ENCODE measurements around the gene GPX6.

The GPX6 gene

GRCh38 chr6:28486988-28487742 is 28.4 kb downstream of the GPX6 start:
- TF ChIP-seq YY1 (IDR thresholded peaks at IDR 0.05; ENCODE audit: low read depth) (no peak), USF1 (IDR thresholded peaks at IDR 0.05) (no peak), FOXM1 (IDR thresholded peaks at IDR 0.05; ENCODE audit: borderline replicate concordance, low read depth) (no peak), EP300 (IDR thresholded peaks at IDR 0.05; ENCODE audit: borderline replicate concordance) (no peak), CEBPB (IDR thresholded peaks at IDR 0.05) (no peak), NFIC (IDR thresholded peaks at IDR 0.05) (no peak), RAD21 (IDR thresholded peaks at IDR 0.05; ENCODE audit: low read depth) (no peak), REST (IDR thresholded peaks at IDR 0.05; ENCODE audit: low read depth) (no peak), TEAD4 (IDR thresholded peaks at IDR 0.05) (no peak), CREB1 (IDR thresholded peaks at IDR 0.05; ENCODE audit: low read depth) (no peak), MAX (IDR thresholded peaks at IDR 0.05) (no peak), EGR1 (IDR thresholded peaks at IDR 0.05) (no peak), TCF12 (IDR thresholded peaks at IDR 0.05; ENCODE audit: low read depth) (no peak), ZBTB7A (IDR thresholded peaks at IDR 0.05; ENCODE audit: low read depth) (no peak), TAF1 (IDR thresholded peaks at IDR 0.05; ENCODE audit: low read depth) (no peak)

- TF ChIP-seq RAD21 (IDR thresholded peaks at IDR 0.05; ENCODE audit: low read depth) (no peak), EGR1 (IDR thresholded peaks at IDR 0.05) (no peak), REST (IDR thresholded peaks at IDR 0.05; ENCODE audit: low read depth) (no peak), CEBPB (IDR thresholded peaks at IDR 0.05) (no peak)
Observed at GRCh38 chr6:28486533-28486932, 29.1 kb downstream of the GPX6 start.

GRCh38 chr6:28485482-28485881 is 30.1 kb downstream of the GPX6 start:
- no peak for TF ChIP-seq YY1 (IDR thresholded peaks at IDR 0.05; ENCODE audit: low read depth)
- TF ChIP-seq NFIC (IDR thresholded peaks at IDR 0.05), result no peak
- TF ChIP-seq EP300 (IDR thresholded peaks at IDR 0.05; ENCODE audit: borderline replicate concordance), result no peak
- no peak for TF ChIP-seq TEAD4 (IDR thresholded peaks at IDR 0.05)
- no peak for TF ChIP-seq USF1 (IDR thresholded peaks at IDR 0.05)
- TF ChIP-seq MAX (IDR thresholded peaks at IDR 0.05), result no peak
- no peak for TF ChIP-seq ZBTB7A (IDR thresholded peaks at IDR 0.05; ENCODE audit: low read depth)
- no peak for TF ChIP-seq CEBPB (IDR thresholded peaks at IDR 0.05)
- no peak for TF ChIP-seq CREB1 (IDR thresholded peaks at IDR 0.05; ENCODE audit: low read depth)
- no peak for TF ChIP-seq RAD21 (IDR thresholded peaks at IDR 0.05; ENCODE audit: low read depth)
- no peak for TF ChIP-seq TAF1 (IDR thresholded peaks at IDR 0.05; ENCODE audit: low read depth)
- no peak for TF ChIP-seq FOXM1 (IDR thresholded peaks at IDR 0.05; ENCODE audit: borderline replicate concordance, low read depth)
- TF ChIP-seq REST (IDR thresholded peaks at IDR 0.05; ENCODE audit: low read depth), result no peak
- no peak for TF ChIP-seq EGR1 (IDR thresholded peaks at IDR 0.05)
- no peak for TF ChIP-seq TCF12 (IDR thresholded peaks at IDR 0.05; ENCODE audit: low read depth)

GRCh38 chr6:28480253-28480932 is 35.2 kb downstream of the GPX6 start:
- no peak for TF ChIP-seq NFIC (IDR thresholded peaks at IDR 0.05)
- no peak for TF ChIP-seq EGR1 (IDR thresholded peaks at IDR 0.05)
- no peak for TF ChIP-seq REST (IDR thresholded peaks at IDR 0.05; ENCODE audit: low read depth)
- no peak for TF ChIP-seq RAD21 (IDR thresholded peaks at IDR 0.05; ENCODE audit: low read depth)
- no peak for TF ChIP-seq YY1 (IDR thresholded peaks at IDR 0.05; ENCODE audit: low read depth)
- no peak for TF ChIP-seq CEBPB (IDR thresholded peaks at IDR 0.05)
- TF ChIP-seq CREB1 (IDR thresholded peaks at IDR 0.05; ENCODE audit: low read depth), result no peak
- TF ChIP-seq EP300 (IDR thresholded peaks at IDR 0.05; ENCODE audit: borderline replicate concordance), result no peak

All from Ishikawa (cell line).